ENCODE results near the gene TXLNG.
A peak's percentile ranks its signal among the peaks of the same experiment; 100 is the strongest.
"Not testable (repeated sequence)": the region's sequence is repeated elsewhere in the genome, so short reads cannot be mapped to it uniquely, and the experiment has no call there.

The TXLNG gene

DNA sequence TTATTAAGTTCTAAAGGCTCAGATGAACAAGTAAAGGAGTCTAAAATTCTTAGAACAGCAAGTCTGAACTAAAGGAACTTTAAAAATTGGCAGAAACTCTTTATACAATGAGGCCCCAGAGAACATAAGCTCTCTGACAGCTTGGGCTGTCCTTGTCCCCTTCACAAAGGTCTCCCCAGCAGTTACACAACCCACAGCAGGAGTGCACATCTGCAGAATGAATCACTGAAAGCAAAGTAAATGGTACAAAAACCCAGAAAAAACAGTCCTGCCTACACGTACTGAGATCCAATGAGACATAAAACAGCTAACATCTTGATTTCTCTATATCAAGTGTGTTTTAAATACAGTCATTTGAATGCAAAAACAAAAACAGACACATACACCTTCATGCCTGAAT is 65.2 kb downstream of the TXLNG start:
- H3K4me3 ChIP-seq (ENCODE audit: low read depth in 1 of 2, low read length in 2 of 2): no peak overlapping the region
- H3K9me3 ChIP-seq (ENCODE audit: control insufficient read depth in 1 of 2, low read length in 2 of 2): no peaks in the 10 kb centered on the region
- H3K36me3 ChIP-seq (ENCODE audit: control insufficient read depth in 1 of 2, insufficient read depth in 2 of 2, low read length in 2 of 2): peaks cover 14 to 41% of the 10 kb centered on the region in 2 donors
- H3K27me3 ChIP-seq (ENCODE audit: control insufficient read depth in 1 of 2, insufficient read depth in 2 of 2, low read length in 2 of 2): no peaks in the 10 kb centered on the region
- no peak overlapping the region for H3K27ac ChIP-seq (ENCODE audit: low read depth, low read length)
- H3K4me1 ChIP-seq (ENCODE audit: control insufficient read depth in 1 of 2, insufficient read depth in 2 of 2, low read length in 2 of 2): no peaks in the 10 kb centered on the region
- H3K9ac ChIP-seq (ENCODE audit: low read depth in 1 of 2, low read length in 2 of 2): no peak overlapping the region

DNA sequence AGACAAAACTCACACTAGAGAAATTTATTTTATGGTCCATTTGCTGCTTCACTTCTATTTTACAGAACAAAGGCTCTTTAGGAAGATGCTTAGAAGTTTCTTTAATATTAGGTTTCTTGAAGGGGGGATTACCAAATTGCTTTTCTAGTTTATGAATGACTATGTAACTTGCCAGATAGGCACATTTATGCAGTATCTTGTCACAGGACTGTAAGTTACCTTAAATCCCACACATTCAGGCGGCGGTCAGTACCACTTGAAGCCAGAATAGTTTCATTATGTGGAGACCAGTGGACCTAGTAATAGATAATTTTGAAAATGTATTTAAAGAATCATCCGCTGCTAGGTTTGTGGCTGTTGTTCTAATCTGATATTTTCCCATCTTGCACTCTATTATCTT is 65.6 kb downstream of the TXLNG start:
- Histone ChIP-seq H3K4me1 (ENCODE audit: control insufficient read depth in 1 of 2, insufficient read depth in 2 of 2, low read length in 2 of 2) (no peaks in the 10 kb centered on the region), H3K36me3 (ENCODE audit: control insufficient read depth in 1 of 2, insufficient read depth in 2 of 2, low read length in 2 of 2) (peaks cover 14 to 39% of the 10 kb centered on the region in 2 donors), H3K9me3 (ENCODE audit: control insufficient read depth in 1 of 2, low read length in 2 of 2) (no peaks in the 10 kb centered on the region), H3K27me3 (ENCODE audit: control insufficient read depth in 1 of 2, insufficient read depth in 2 of 2, low read length in 2 of 2) (no peaks in the 10 kb centered on the region), H3K27ac (ENCODE audit: low read depth, low read length) (no peak overlapping the region), H3K9ac (ENCODE audit: low read depth in 1 of 2, low read length in 2 of 2) (no peak overlapping the region), H3K4me3 (ENCODE audit: low read depth in 1 of 2, low read length in 2 of 2) (no peak overlapping the region)

DNA sequence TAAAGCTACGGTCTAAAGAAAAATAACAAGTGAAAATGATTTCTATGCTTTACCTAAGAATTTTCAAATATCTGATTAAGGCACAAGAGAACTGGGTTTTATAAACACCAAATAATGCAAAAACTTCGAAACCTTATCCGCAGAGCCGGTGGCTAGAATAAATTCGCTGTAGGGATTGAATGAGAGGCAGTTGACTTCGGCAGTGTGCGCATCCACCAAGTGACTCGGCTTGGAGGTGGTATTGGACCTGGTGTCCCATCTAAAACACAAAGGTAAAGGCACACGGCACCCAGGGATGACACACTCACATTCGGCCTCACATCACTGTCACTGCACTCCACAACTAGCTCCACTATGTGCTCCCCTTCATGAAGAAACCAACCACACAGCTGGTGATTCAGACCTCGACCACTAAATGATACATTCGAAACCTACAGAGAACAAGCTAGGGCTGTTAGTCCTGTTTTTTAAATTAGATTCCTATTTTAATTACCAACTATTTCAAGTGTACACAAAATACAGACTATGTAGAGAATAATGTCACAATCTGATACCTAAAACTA is 66.4 kb downstream of the TXLNG start:
- H3K9me3 ChIP-seq (ENCODE audit: control insufficient read depth in 1 of 2, low read length in 2 of 2): no peaks in the 10 kb centered on the region
- H3K4me1 ChIP-seq (ENCODE audit: control insufficient read depth in 1 of 2, insufficient read depth in 2 of 2, low read length in 2 of 2): no peaks in the 10 kb centered on the region
- H3K27me3 ChIP-seq (ENCODE audit: control insufficient read depth in 1 of 2, insufficient read depth in 2 of 2, low read length in 2 of 2): no peaks in the 10 kb centered on the region
- no peak overlapping the region for H3K4me3 ChIP-seq (ENCODE audit: low read depth in 1 of 2, low read length in 2 of 2)
- peaks cover 18 to 47% of the 10 kb centered on the region in 2 donors for H3K36me3 ChIP-seq (ENCODE audit: control insufficient read depth in 1 of 2, insufficient read depth in 2 of 2, low read length in 2 of 2)
- H3K9ac ChIP-seq (ENCODE audit: low read depth in 1 of 2, low read length in 2 of 2): no peak overlapping the region
- H3K27ac ChIP-seq (ENCODE audit: low read depth, low read length): no peak overlapping the region

DNA sequence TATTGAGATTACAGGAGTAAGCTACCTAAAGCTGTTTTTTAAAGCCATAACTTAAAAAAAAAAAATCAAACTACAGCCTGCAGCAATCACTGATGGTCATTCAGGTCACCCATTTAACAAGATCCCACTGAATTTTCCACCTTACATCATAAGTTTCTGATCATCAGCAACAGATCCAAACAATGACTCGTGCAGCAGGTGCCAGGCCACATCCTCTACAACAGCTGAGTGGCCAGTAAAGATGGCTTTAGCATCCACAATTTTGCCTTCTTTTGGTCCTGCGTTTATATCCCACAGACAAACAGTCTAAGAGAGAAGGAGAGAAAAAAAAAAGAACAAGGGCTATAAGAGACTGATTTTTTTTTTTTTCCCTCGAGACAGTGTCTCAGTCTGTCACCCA is 67.3 kb downstream of the TXLNG start:
- peaks cover 24 to 47% of the 10 kb centered on the region in 2 donors for H3K36me3 ChIP-seq (ENCODE audit: control insufficient read depth in 1 of 2, insufficient read depth in 2 of 2, low read length in 2 of 2)
- no peak overlapping the region for H3K9ac ChIP-seq (ENCODE audit: low read depth in 1 of 2, low read length in 2 of 2)
- H3K27me3 ChIP-seq (ENCODE audit: control insufficient read depth in 1 of 2, insufficient read depth in 2 of 2, low read length in 2 of 2): no peaks in the 10 kb centered on the region
- no peak overlapping the region for H3K27ac ChIP-seq (ENCODE audit: low read depth, low read length)
- no peaks in the 10 kb centered on the region for H3K9me3 ChIP-seq (ENCODE audit: control insufficient read depth in 1 of 2, low read length in 2 of 2)
- H3K4me1 ChIP-seq (ENCODE audit: control insufficient read depth in 1 of 2, insufficient read depth in 2 of 2, low read length in 2 of 2): no peaks in the 10 kb centered on the region
- H3K4me3 ChIP-seq (ENCODE audit: low read depth in 1 of 2, low read length in 2 of 2): no peak overlapping the region

DNA sequence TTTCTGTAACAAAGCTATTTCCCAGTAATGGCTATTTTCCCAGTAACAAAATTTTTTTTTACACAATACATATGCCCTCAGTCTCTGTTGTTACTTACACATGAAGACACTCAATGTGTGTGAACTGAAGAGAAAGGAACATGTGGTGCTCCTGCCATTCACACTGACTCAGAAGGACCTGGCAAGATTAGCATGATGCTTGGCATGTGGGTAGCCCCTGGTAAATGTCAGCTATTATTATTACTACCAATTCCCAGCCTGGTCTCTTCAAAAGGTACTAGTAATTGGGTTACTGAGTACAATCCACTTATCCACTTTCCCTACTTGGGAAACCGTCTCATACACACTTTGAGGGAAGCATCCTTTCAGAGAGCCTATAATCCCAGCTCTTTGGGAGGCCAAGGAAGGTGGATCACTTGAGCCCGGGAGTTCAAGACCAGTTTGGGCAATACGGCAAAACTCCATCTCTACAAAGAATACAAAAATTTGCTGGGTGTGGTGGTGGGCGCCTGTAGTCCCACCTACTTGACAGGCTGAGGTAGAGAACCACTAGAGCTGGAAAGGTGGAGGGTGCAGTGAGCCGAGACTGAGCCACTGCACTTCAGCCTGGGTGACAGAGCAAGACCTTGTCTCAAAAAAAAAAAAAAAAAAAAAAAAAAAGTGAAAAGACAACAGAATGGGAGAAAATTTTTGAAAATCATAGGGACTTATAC is 69.3 kb downstream of the TXLNG start:
- no peaks in the 10 kb centered on the region for H3K4me1 ChIP-seq (ENCODE audit: control insufficient read depth in 1 of 2, insufficient read depth in 2 of 2, low read length in 2 of 2)
- H3K27me3 ChIP-seq (ENCODE audit: control insufficient read depth in 1 of 2, insufficient read depth in 2 of 2, low read length in 2 of 2): no peaks in the 10 kb centered on the region
- H3K9ac ChIP-seq (ENCODE audit: low read depth in 1 of 2, low read length in 2 of 2): no peak overlapping the region
- no peaks in the 10 kb centered on the region for H3K9me3 ChIP-seq (ENCODE audit: control insufficient read depth in 1 of 2, low read length in 2 of 2)
- peaks cover 24 to 54% of the 10 kb centered on the region in 2 donors for H3K36me3 ChIP-seq (ENCODE audit: control insufficient read depth in 1 of 2, insufficient read depth in 2 of 2, low read length in 2 of 2)
- H3K4me3 ChIP-seq (ENCODE audit: low read depth in 1 of 2, low read length in 2 of 2): no peak overlapping the region
- H3K27ac ChIP-seq (ENCODE audit: low read depth, low read length): no peak overlapping the region

DNA sequence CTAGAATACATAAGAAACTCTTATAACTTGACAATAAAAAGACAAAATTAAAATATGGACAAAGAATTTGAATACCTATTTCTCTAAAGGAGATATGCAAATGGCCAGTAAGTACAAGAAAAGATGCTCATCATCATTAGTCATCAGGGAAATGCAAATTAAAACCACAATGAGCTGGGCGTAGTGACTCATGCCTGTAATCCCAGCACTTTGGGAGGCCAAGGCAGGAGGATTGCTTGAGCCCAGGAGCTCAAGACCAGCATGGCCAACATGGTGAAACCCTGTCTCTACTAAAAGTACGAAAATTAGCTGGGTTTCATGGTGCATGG is 69.8 kb downstream of the TXLNG start:
- H3K9ac ChIP-seq (ENCODE audit: low read depth in 1 of 2, low read length in 2 of 2); H3K27me3 ChIP-seq (ENCODE audit: control insufficient read depth in 1 of 2, insufficient read depth in 2 of 2, low read length in 2 of 2); H3K4me3 ChIP-seq (ENCODE audit: low read depth in 1 of 2, low read length in 2 of 2); H3K9me3 ChIP-seq (ENCODE audit: control insufficient read depth in 1 of 2, low read length in 2 of 2); H3K27ac ChIP-seq (ENCODE audit: low read depth, low read length); H3K4me1 ChIP-seq (ENCODE audit: control insufficient read depth in 1 of 2, insufficient read depth in 2 of 2, low read length in 2 of 2): not testable (repeated sequence)
- H3K36me3 ChIP-seq (ENCODE audit: control insufficient read depth in 1 of 2, insufficient read depth in 2 of 2, low read length in 2 of 2): peaks cover 24 to 54% of the 10 kb centered on the region in 2 donors

DNA sequence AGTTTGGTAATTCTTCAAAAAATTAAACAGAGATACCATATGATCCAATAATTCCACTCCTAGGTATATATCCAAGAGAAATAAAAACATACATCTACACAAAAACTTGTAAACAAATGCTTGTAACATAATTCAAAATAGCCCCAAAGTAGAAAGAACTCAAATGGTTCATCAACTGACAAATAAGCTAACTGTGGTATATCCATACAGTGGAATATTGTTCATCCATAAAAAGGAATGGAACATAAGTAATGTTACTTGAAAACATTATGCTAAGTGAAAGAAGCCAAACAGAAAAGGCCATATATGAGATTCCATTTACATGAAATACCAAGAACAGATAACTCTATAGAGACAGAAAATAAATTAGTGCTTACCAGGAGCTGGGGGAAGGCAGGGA is 70.5 kb downstream of the TXLNG start:
- H3K36me3 ChIP-seq (ENCODE audit: control insufficient read depth in 1 of 2, insufficient read depth in 2 of 2, low read length in 2 of 2): peaks cover 20 to 61% of the 10 kb centered on the region in 2 donors
- H3K27me3 ChIP-seq (ENCODE audit: control insufficient read depth in 1 of 2, insufficient read depth in 2 of 2, low read length in 2 of 2): no peaks in the 10 kb centered on the region
- H3K9ac ChIP-seq (ENCODE audit: low read depth in 1 of 2, low read length in 2 of 2): no peak overlapping the region
- H3K9me3 ChIP-seq (ENCODE audit: control insufficient read depth in 1 of 2, low read length in 2 of 2): no peaks in the 10 kb centered on the region
- no peak overlapping the region for H3K27ac ChIP-seq (ENCODE audit: low read depth, low read length)
- H3K4me1 ChIP-seq (ENCODE audit: control insufficient read depth in 1 of 2, insufficient read depth in 2 of 2, low read length in 2 of 2): no peaks in the 10 kb centered on the region
- H3K4me3 ChIP-seq (ENCODE audit: low read depth in 1 of 2, low read length in 2 of 2): no peak overlapping the region

DNA sequence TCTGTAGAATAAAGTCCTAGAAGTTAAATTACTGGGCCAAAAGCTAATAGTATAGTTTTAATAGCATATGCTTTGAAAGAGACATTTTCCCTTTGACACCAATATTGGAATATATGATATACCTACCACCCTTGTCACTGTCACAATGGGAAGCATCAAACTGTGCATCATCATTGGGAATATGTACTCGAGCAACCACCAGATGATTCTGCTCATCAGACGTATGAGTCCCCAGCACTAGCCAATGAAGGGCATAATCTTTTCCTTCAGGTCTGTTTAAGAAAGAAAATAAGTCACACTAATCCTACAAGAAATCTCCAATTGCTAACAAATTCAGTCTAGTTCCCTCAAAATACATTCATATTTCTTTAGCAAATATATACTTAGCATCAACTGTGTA is 76.6 kb downstream of the TXLNG start:
- Histone ChIP-seq H3K27me3 (ENCODE audit: control insufficient read depth in 1 of 2, insufficient read depth in 2 of 2, low read length in 2 of 2) (no peaks in the 10 kb centered on the region), H3K27ac (ENCODE audit: low read depth, low read length) (no peak overlapping the region), H3K4me3 (ENCODE audit: low read depth in 1 of 2, low read length in 2 of 2) (no peak overlapping the region), H3K36me3 (ENCODE audit: control insufficient read depth in 1 of 2, insufficient read depth in 2 of 2, low read length in 2 of 2) (peaks cover 9 to 34% of the 10 kb centered on the region in 2 donors), H3K9me3 (ENCODE audit: control insufficient read depth in 1 of 2, low read length in 2 of 2) (no peaks in the 10 kb centered on the region), H3K9ac (ENCODE audit: low read depth in 1 of 2, low read length in 2 of 2) (no peak overlapping the region), H3K4me1 (ENCODE audit: control insufficient read depth in 1 of 2, insufficient read depth in 2 of 2, low read length in 2 of 2) (peaks cover 0 to 1% of the 10 kb centered on the region in 2 donors)

DNA sequence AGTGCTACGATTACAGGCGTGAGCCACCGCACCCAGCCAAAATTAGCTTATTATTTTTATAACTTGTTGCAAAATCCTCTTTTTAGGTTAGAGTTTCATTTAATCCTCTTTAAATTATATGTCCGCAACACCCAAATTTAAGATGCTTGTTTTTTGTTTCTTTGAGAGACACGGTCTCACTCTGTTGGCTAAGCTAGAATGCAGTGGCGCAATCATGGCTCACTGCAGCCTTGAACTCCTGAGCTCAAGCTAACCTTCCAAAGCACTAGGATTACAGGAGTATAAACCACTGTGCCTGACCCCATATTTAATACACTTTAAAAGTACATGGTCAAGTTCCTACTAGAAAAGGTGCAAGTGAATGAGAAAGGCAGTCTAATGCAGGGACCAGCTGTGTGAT is 81.7 kb downstream of the TXLNG start:
- Histone ChIP-seq H3K27me3 (ENCODE audit: control insufficient read depth in 1 of 2, insufficient read depth in 2 of 2, low read length in 2 of 2) (no peaks in the 10 kb centered on the region), H3K9me3 (ENCODE audit: control insufficient read depth in 1 of 2, low read length in 2 of 2) (no peaks in the 10 kb centered on the region), H3K36me3 (ENCODE audit: control insufficient read depth in 1 of 2, insufficient read depth in 2 of 2, low read length in 2 of 2) (peaks cover under 1 to 7% of the 10 kb centered on the region in 2 donors), H3K9ac (ENCODE audit: low read depth in 1 of 2, low read length in 2 of 2) (peak overlapping the region in 1 of 2 donors; percentile 75), H3K27ac (ENCODE audit: low read depth, low read length) (no peak overlapping the region), H3K4me1 (ENCODE audit: control insufficient read depth in 1 of 2, insufficient read depth in 2 of 2, low read length in 2 of 2) (peaks cover 13 to 19% of the 10 kb centered on the region in 2 donors), H3K4me3 (ENCODE audit: low read depth in 1 of 2, low read length in 2 of 2) (peak overlapping the region; percentile 16 to 83)

DNA sequence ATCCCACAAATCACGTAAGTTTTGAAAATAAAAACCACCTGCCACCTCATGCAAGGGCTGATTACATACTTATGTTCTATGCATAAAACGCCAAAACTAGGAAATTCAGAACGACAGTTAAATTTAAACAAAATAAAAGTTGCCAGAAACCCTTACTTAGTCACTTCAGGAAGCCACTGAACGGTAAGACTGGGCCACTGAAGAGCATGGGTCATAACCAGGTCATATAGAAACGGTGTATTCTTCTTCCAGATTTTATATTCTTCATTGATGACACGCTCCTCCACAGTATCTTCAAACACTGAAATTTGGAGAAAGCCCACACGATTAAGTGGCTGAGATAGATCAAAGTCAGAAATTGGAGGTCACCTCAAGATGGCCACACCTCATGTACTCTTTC is 82.7 kb downstream of the TXLNG start:
- peaks cover 13 to 19% of the 10 kb centered on the region in 2 donors for H3K4me1 ChIP-seq (ENCODE audit: control insufficient read depth in 1 of 2, insufficient read depth in 2 of 2, low read length in 2 of 2)
- H3K27ac ChIP-seq (ENCODE audit: low read depth, low read length): no peak overlapping the region
- H3K9ac ChIP-seq (ENCODE audit: low read depth in 1 of 2, low read length in 2 of 2): peak overlapping the region; percentile 63 to 75
- no peaks in the 10 kb centered on the region for H3K9me3 ChIP-seq (ENCODE audit: control insufficient read depth in 1 of 2, low read length in 2 of 2)
- H3K36me3 ChIP-seq (ENCODE audit: control insufficient read depth in 1 of 2, insufficient read depth in 2 of 2, low read length in 2 of 2): peaks cover 0 to 5% of the 10 kb centered on the region in 2 donors
- no peaks in the 10 kb centered on the region for H3K27me3 ChIP-seq (ENCODE audit: control insufficient read depth in 1 of 2, insufficient read depth in 2 of 2, low read length in 2 of 2)
- H3K4me3 ChIP-seq (ENCODE audit: low read depth in 1 of 2, low read length in 2 of 2): peak overlapping the region; percentile 81 to 83

Data from duodenal mucosa (tissue), 2 donors.